K562 (cell line): Measurements from ENCODE around the gene HDAC7. TPM values are rescaled to one million over a fixed set of nuclear protein-coding genes. Genes with fewer than 3 reads are reported as not detected.

ENCODE experiments used
- BCLAF1 ChIP-seq, 2 experiments: fragments of 450-650 bp in 1 of 2; IDR thresholded peaks; 2 replicates each; pipeline ENCODE4 v1.6.1; 2011 to 2017; ENCODE audit warnings: low read depth in 2 of 2, antibody characterized with exemption in 1 of 2, borderline replicate concordance in 1 of 2, low read length in 1 of 2, mild to moderate bottlenecking in 1 of 2, mixed read lengths in 1 of 2; ENCODE audit not compliant: control insufficient read depth in 1 of 2
- BMI1 ChIP-seq: fragments of 150-350 bp; IDR thresholded peaks from 2 replicates; pipeline ENCODE4 v1.6.1; 2014; ENCODE audit warnings: low read length
- CREB5 ChIP-seq: fragments of 250-450 bp; sonication (Bioruptor Pico); IDR thresholded peaks from 2 replicates; pipeline ENCODE4 v1.5.0; 2020; ENCODE audit warnings: mild to moderate bottlenecking
- GABPA ChIP-seq: fragments of 200-800 bp; sonication (Bioruptor generic); conservative IDR thresholded peaks from 2 replicates; pipeline ENCODE4 v1.6.1; 2016; ENCODE audit warnings: low read depth, missing genetic modification characterization, missing compliant biosample characterization
- MTA3 ChIP-seq: fragments of 450-650 bp; formaldehyde crosslinking; IDR thresholded peaks from 2 replicates; pipeline ENCODE4 v1.6.1; 2017; ENCODE audit warnings: mild to moderate bottlenecking, borderline replicate concordance
- MYC ChIP-seq, 2 experiments: fragments of 250-450 bp in 1 of 2; sonication (Bioruptor Pico) in 1 of 2; IDR thresholded peaks; 2 replicates each; pipeline versions ENCODE4 v1.5.1 to v1.6.1; 2012 to 2021; ENCODE audit warnings: low read depth in 2 of 2, borderline replicate concordance in 1 of 2, improper control_type of control experiment in 1 of 2, low read length in 1 of 2, mild to moderate bottlenecking in 1 of 2, moderate library complexity in 1 of 2
- NEUROD1 ChIP-seq: fragments of 150-350 bp; IDR thresholded peaks from 2 replicates; pipeline ENCODE4 v1.6.1; 2014; ENCODE audit warnings: borderline replicate concordance, low read length, low read depth; ENCODE audit not compliant: partially characterized antibody
- NFIC ChIP-seq: fragments of 450-650 bp; IDR thresholded peaks from 2 replicates; pipeline ENCODE4 v1.6.1; 2017; ENCODE audit warnings: mild to moderate bottlenecking, inconsistent platforms
- NR2C2 ChIP-seq, 2 experiments: fragments of 200-800 bp in 1 of 2; sonication (Bioruptor generic) in 1 of 2; sonication (generic) in 1 of 2; formaldehyde crosslinking in 1 of 2; IDR thresholded peaks; 2 replicates each; pipeline versions ENCODE4 v1.6.1 to v1.8.0; 2016 to 2022; ENCODE audit warnings: mild to moderate bottlenecking in 1 of 2, missing compliant biosample characterization in 1 of 2, missing genetic modification characterization in 1 of 2, missing genetic modification reagents in 1 of 2
- POLR2A ChIP-seq: fragments of 450-650 bp; conservative IDR thresholded peaks from 2 replicates; pipeline ENCODE4 v1.6.1; 2016
- PTBP1 ChIP-seq: fragments of 200-400 bp; formaldehyde crosslinking; IDR thresholded peaks from 2 replicates; pipeline ENCODE4 v1.6.1; 2017; ENCODE audit warnings: low read depth, low read length
- RBM17 ChIP-seq: fragments of 200-400 bp; formaldehyde crosslinking; IDR thresholded peaks from 2 replicates; pipeline ENCODE4 v1.6.1; 2017; ENCODE audit warnings: low read depth, mild to moderate bottlenecking, low read length, borderline replicate concordance
- SMAD4 ChIP-seq: fragments of 250-450 bp; sonication (Bioruptor Pico); conservative IDR thresholded peaks from 2 replicates; pipeline ENCODE4 v1.8.0; 2021; ENCODE audit warnings: inconsistent platforms, mild to moderate bottlenecking, moderate library complexity
- SMARCE1 ChIP-seq: fragments of 450-650 bp; IDR thresholded peaks from 2 replicates; pipeline ENCODE4 v1.7.1; 2016; ENCODE audit warnings: mild to moderate bottlenecking
- SRF ChIP-seq, 2 experiments: fragments of 250-450, 450-650 bp in 1 of 2; sonication (Bioruptor Pico) in 1 of 2; sonication (generic) in 1 of 2; formaldehyde crosslinking; IDR thresholded peaks; 2 replicates each; pipeline versions ENCODE4 v1.5.0 to v1.5.1; 2020 to 2022; ENCODE audit warnings: mild to moderate bottlenecking in 1 of 2, missing genetic modification reagents in 1 of 2
- TAL1 ChIP-seq: fragments of 450-650 bp; IDR thresholded peaks from 2 replicates; pipeline ENCODE4 v1.6.1; 2016; ENCODE audit warnings: mild to moderate bottlenecking
- UBTF ChIP-seq, 2 experiments: IDR thresholded peaks; 2 replicates each; pipeline ENCODE4 v1.6.1; 2012; ENCODE audit warnings: improper control_type of control experiment in 2 of 2, low read depth in 2 of 2, low read length in 2 of 2, borderline replicate concordance in 1 of 2
- ZNF41 ChIP-seq: fragments of 250-450 bp; sonication (Bioruptor Pico); conservative IDR thresholded peaks from 2 replicates; pipeline ENCODE4 v1.4.0; 2020; ENCODE audit warnings: mild to moderate bottlenecking
- polyA plus RNA-seq, 8 experiments: library from polyadenylated mRNA; depleted of rRNA in 4 of 8; stranded (reverse) in 5 of 8; unstranded in 3 of 8; fragments of >200 nt; fragmentation: Nextera tagmentation in 2 of 8; fragmentation: Illumina TruSeq in 1 of 8; extraction: Ambion mirVana in 2 of 8; extraction: Trizol in 1 of 8; gene quantifications; 2 replicates each; pipeline versions ENCODE4 v1.2.1 to v1.2.3, GENCODE V29; 2011 to 2014; ENCODE audit warnings: inconsistent platforms in 1 of 8, missing spikeins in 1 of 8
- total RNA-seq, 7 experiments: library from RNA; depleted of rRNA in 6 of 7; stranded (reverse); fragments of >200 nt in 6 of 7; fragmentation: Illumina TruSeq in 2 of 7; extraction: Trizol in 2 of 7; gene quantifications; 2 replicates each; pipeline versions ENCODE4 v1.2.1 to v1.2.3, GENCODE V29; 2011 to 2021; ENCODE audit warnings: low replicate concordance in 1 of 7

Gene HDAC7
- total and polyA plus RNA-seq, 9 of the 15 experiments (the other 6 are each of a cell fraction or from before 2014, with no cell fraction given): 2.5 to 129 (median 31.1) TPM

GRCh38 chr12:47812797-47813510 lies 6.7 kb downstream of the HDAC7 start (continued):
- TF ChIP-seq CREB5 (CRISPR knock-in tag) (no peak), MTA3 (peak; percentile 52; the same call in 1 of the 2 replicates), ZNF41 (CRISPR knock-in tag) (0 out of 2 replicates have a peak, but pooled peaks have one; percentile 21), SMARCE1 (peak; percentile 78), BCLAF1 (IDR thresholded peaks at IDR 0.05; ENCODE audit: borderline replicate concordance in 1 of 2, control insufficient read depth in 1 of 2, low read depth in 2 of 2, low read length in 1 of 2) (0 out of 4 replicates have a peak, but pooled peaks of 1 of the 2 experiments have one; percentile 31), SMAD4 (peak; percentile 80), GABPA (tag) (0 out of 2 replicates have a peak, but pooled peaks have one; percentile 27), RBM17 (no peak), POLR2A (peak; percentile 10; the same call in 1 of the 2 replicates), SRF (CRISPR knock-in tag; IDR thresholded peaks at IDR 0.05) (no peak), NEUROD1 (peak; percentile 47), BMI1 (no peak), MYC (IDR thresholded peaks at IDR 0.05; ENCODE audit: low read depth, low read length) (peak; percentile 27; the same call in 1 of the 2 replicates), MYC (CRISPR knock-in tag; IDR thresholded peaks at IDR 0.05; ENCODE audit: borderline replicate concordance, low read depth) (no peak), TAL1 (no peak), UBTF (IDR thresholded peaks at IDR 0.05; ENCODE audit: borderline replicate concordance in 1 of 2, low read depth in 2 of 2, low read length in 2 of 2) (peak; percentile 41 to 83; a peak in 2 of 4 replicates), NR2C2 (CRISPR knock-in tag; IDR thresholded peaks at IDR 0.05) (no peak), NR2C2 (tag; IDR thresholded peaks at IDR 0.05) (peak; percentile 52; the same call in 1 of the 2 replicates), NFIC (no peak), PTBP1 (no peak)
